Caco-2 (cell line): ENCODE results near the gene LOXL3. TPM values are rescaled to one million over a fixed set of nuclear protein-coding genes. Genes with fewer than 3 reads are reported as not detected.

Experiments used
- BruUV-seq: library from RNA; stranded (reverse); fragments of 400-500 nt; replicated peaks from 2 replicates; lab custom pipeline; 2021; lab: Mats Ljungman, UMichigan
- CTCF ChIA-PET: fragments of 300-600 bp; sonication (Branson Sonifier 250); formaldehyde crosslinking; loops from one replicate; lab custom pipeline; 2022; ENCODE audit warnings: antibody characterized with exemption; lab: Charles Lee
- POLR2A ChIA-PET: fragments of 300-600 bp; sonication (Branson Sonifier 250); formaldehyde crosslinking; loops from one replicate; lab custom pipeline; 2022; ENCODE audit warnings: antibody characterized with exemption; lab: Charles Lee
- DNase-seq, 2 experiments: peaks; one replicate each; pipeline versions ENCODE4 v3.0.0 to v3.0.0-alpha.2; 2020 to 2022
- H3K27me3 ChIP-seq: replicated peaks from 2 replicates; pipeline ENCODE4 v1.6.0; 2011; ENCODE audit warnings: low read length; ENCODE audit not compliant: control insufficient read depth, insufficient read depth
- H3K36me3 ChIP-seq: 2 replicates; pipeline ENCODE4 v1.5.1; 2011; ENCODE audit warnings: low read length; ENCODE audit not compliant: control insufficient read depth, insufficient read depth
- H3K4me1 ChIP-seq: fragments of 250-450 bp; sonication (Bioruptor Pico); 2 replicates; pipeline ENCODE4 v1.5.1; 2020; ENCODE audit warnings: mild to moderate bottlenecking
- H3K4me3 ChIP-seq: 2 replicates; pipeline ENCODE4 v1.5.1; 2011; ENCODE audit warnings: low read depth, mild to moderate bottlenecking, control low read depth, low read length
- H3K9me3 ChIP-seq: fragments of 250-450 bp; sonication (Bioruptor Pico); 2 replicates; pipeline ENCODE4 v1.5.1; 2020; ENCODE audit warnings: mild to moderate bottlenecking, moderate library complexity
- H3K27ac Mint-ChIP-seq: one replicate; pipeline ENCODE4 v1.8.0; 2022; ENCODE audit warnings: mixed read lengths; ENCODE audit not compliant: unreplicated experiment
- H3K27me3 Mint-ChIP-seq: one replicate; pipeline ENCODE4 v1.8.0; 2022; ENCODE audit warnings: mixed read lengths; ENCODE audit not compliant: insufficient read depth, unreplicated experiment
- H3K36me3 Mint-ChIP-seq: one replicate; pipeline ENCODE4 v1.8.0; 2022; ENCODE audit warnings: mild to moderate bottlenecking, mixed read lengths; ENCODE audit not compliant: insufficient read depth, unreplicated experiment
- H3K4me1 Mint-ChIP-seq: one replicate; pipeline ENCODE4 v1.8.0; 2022; ENCODE audit warnings: low read depth, mixed read lengths; ENCODE audit not compliant: unreplicated experiment
- H3K4me3 Mint-ChIP-seq: one replicate; pipeline ENCODE4 v1.8.0; 2022; ENCODE audit warnings: mild to moderate bottlenecking, moderate library complexity, mixed read lengths; ENCODE audit not compliant: unreplicated experiment
- H3K9me3 Mint-ChIP-seq: one replicate; pipeline ENCODE4 v1.8.0; 2022; ENCODE audit warnings: mixed read lengths; ENCODE audit not compliant: unreplicated experiment
- CTCF ChIP-seq, 2 experiments: fragments of 200-600 bp in 1 of 2; IDR thresholded peaks; 1 replicate in 1 of 2; 2 replicates in 1 of 2; pipeline versions ENCODE4 v1.5.1 to v1.8.0; 2011 to 2022; ENCODE audit warnings: antibody characterized with exemption in 1 of 2, control low read depth in 1 of 2, inconsistent platforms in 1 of 2, low read depth in 1 of 2, low read length in 1 of 2, mild to moderate bottlenecking in 1 of 2, moderate library complexity in 1 of 2; ENCODE audit not compliant: insufficient read depth in 1 of 2, severe bottlenecking in 1 of 2, unreplicated experiment in 1 of 2
- intact Hi-C: fragments of 100-400 bp; cut with micrococcal nuclease; formaldehyde crosslinking; loops from one replicate; pipeline ENCODE4 v1.10.0; 2022; ENCODE audit not compliant: unreplicated experiment
- total RNA-seq: library from RNA; stranded (reverse); gene quantifications from 2 replicates; pipeline ENCODE4 v1.2.3, GENCODE V29; 2022

The LOXL3 gene
- total RNA-seq, 1 experiment from 2014 or later = 13.8 TPM

GRCh38 chr2:74503506-74504475 lies 50.0 kb downstream of the LOXL3 start:
- intact Hi-C loops = loop anchor here (1.0 kb wide), 2 partner anchors 20 to 84 kb away; partner anchors contain the start of gene TTC31
- DNase-seq = no peak
- Mint-ChIP-seq H3K4me1 (peaks cover 41% of the 10 kb centered on the region), H3K27me3 (no peaks in the 10 kb centered on the region), H3K4me3 (peak overlapping the region; percentile 94), H3K27ac (peak overlapping the region; percentile 87), H3K36me3 (peaks cover 53% of the 10 kb centered on the region), H3K9me3 (no peaks in the 10 kb centered on the region)
- Histone ChIP-seq H3K27me3 (no peaks in the 10 kb centered on the region), H3K36me3 (0 out of 2 replicates have a peak, but pooled peaks cover 2% of the 10 kb centered on the region), H3K9me3 (no peaks in the 10 kb centered on the region), H3K4me3 (peak overlapping the region; percentile 75), H3K4me1 (peaks cover 51% of the 10 kb centered on the region)
- ChIA-PET POLR2A (interaction anchor here (0.9 to 5.2 kb wide), 4 partner anchors 15 to 63 kb away, joined by 3 to 17 read pairs (median 4); partner anchors contain the start of genes AUP1 and HTRA2), CTCF (interaction anchor here (0.5 to 2.9 kb wide), 9 partner anchors 11 to 46 kb away, joined by 3 to 9 read pairs (median 3); partner anchors contain the start of genes CCDC142, MRPL53, TLX2 and TTC31)
- TF ChIP-seq CTCF (IDR thresholded peaks at IDR 0.05; ENCODE audit: insufficient read depth in 1 of 2, low read depth in 1 of 2, low read length in 1 of 2, severe bottlenecking in 1 of 2, unreplicated experiment in 1 of 2) = no peak
- BruUV-seq = no TSS peak

- no peaks in the 10 kb centered on the region for H3K27me3 ChIP-seq
- H3K9me3 Mint-ChIP-seq = no peaks in the 10 kb centered on the region
- H3K36me3 Mint-ChIP-seq = peaks cover 58% of the 10 kb centered on the region
- POLR2A ChIA-PET = interaction anchor here (1.0 to 5.2 kb wide), 6 partner anchors 14 to 63 kb away, joined by 3 to 17 read pairs (median 4); partner anchors contain the start of gene DQX1
- 0 out of 2 replicates have a peak, but pooled peaks cover 2% of the 10 kb centered on the region for H3K36me3 ChIP-seq
- intact Hi-C loops = loop anchor here (1.0 kb wide), 3 partner anchors 14 to 84 kb away; partner anchors contain the start of gene TTC31
- peak; percentile 16 to 67 for TF ChIP-seq CTCF (IDR thresholded peaks at IDR 0.05; ENCODE audit: insufficient read depth in 1 of 2, low read depth in 1 of 2, low read length in 1 of 2, severe bottlenecking in 1 of 2, unreplicated experiment in 1 of 2)
- DNase-seq = peak; percentile 83 to 85
- peak overlapping the region; percentile 75 for H3K4me3 ChIP-seq
- BruUV-seq = no TSS peak
- H3K27ac Mint-ChIP-seq = peak overlapping the region; percentile 87
- H3K4me3 Mint-ChIP-seq = peak overlapping the region; percentile 94
- peaks cover 33% of the 10 kb centered on the region for H3K4me1 Mint-ChIP-seq
- H3K27me3 Mint-ChIP-seq = no peaks in the 10 kb centered on the region
- no peaks in the 10 kb centered on the region for H3K9me3 ChIP-seq
- peaks cover 55% of the 10 kb centered on the region for H3K4me1 ChIP-seq
- CTCF ChIA-PET = interaction anchor here (0.6 to 2.9 kb wide), 6 partner anchors 13 to 45 kb away, joined by 3 to 9 read pairs (median 6); partner anchors contain the start of genes CCDC142, MRPL53, TTC31 and WBP1
These were observed 50.8 kb downstream of the LOXL3 start for GRCh38 chr2:74502720-74503505.
